Endometrial microvascular endothelial cells (primary cell): Measurements from ENCODE around the gene STOML1. TPM values are rescaled to one million over a fixed set of nuclear protein-coding genes. Genes with fewer than 3 reads are reported as not detected.
"Not testable (repeated sequence)": the region's sequence is repeated elsewhere in the genome, so short reads cannot be mapped to it uniquely, and the experiment has no call there.

ENCODE experiments used
- in situ Hi-C: cut with HindIII; loops from 2 replicates; pipeline ENCODE4 v1.10.0; 2017; ENCODE audit warnings: low sequenced_read_pairs, low pct_unique_long_range_greater_than_20kb; ENCODE audit errors: inconsistent ontology term
- total RNA-seq: library from RNA; depleted of rRNA; stranded (reverse); fragments of >200 nt; gene quantifications from one replicate; pipeline ENCODE4 v1.2.3, GENCODE V29; 2015; ENCODE audit errors: inconsistent ontology term

The STOML1 gene
- total RNA-seq, 1 donor from 2014 or later: 29.1 TPM

DNA sequence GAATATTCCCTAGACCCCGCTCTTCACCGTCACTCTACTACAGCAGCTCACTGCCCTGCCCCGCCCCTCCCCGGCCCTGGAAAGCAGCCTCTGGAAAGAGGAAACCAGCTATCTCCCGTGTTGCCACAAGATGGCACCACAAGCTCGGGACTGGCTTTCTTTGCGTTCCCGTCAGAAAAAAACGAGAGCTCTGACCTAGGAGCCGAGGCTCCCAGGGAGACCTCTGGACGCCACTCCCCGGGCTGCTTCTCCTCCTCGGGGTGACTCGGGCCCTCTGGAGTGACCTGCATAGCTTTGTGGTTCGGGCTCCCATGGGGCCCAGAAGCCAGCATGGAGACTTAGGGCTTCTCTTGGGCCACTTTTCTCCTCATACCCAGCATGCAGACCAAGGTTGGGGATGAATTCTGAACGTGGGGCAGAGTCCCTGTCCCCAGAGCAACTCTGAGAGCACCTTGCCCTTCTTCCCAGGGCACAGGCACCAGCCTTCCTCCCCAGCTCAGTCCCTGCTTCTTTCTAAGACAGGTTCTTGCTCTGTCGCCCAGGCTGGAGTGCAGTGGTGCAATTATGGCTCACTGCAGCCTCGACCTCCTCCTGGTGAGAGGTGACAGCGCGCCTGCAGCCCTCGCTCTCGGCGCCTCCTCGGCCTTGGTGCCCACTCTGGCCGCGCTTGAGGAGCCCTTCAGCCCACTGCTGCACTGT, 19.0 kb downstream of the STOML1 start:
- in situ Hi-C loops: no loop called here

GRCh38 chr15:73969151-73969759, 22.8 kb downstream of the STOML1 start:
- in situ Hi-C loops: no loop called here

DNA sequence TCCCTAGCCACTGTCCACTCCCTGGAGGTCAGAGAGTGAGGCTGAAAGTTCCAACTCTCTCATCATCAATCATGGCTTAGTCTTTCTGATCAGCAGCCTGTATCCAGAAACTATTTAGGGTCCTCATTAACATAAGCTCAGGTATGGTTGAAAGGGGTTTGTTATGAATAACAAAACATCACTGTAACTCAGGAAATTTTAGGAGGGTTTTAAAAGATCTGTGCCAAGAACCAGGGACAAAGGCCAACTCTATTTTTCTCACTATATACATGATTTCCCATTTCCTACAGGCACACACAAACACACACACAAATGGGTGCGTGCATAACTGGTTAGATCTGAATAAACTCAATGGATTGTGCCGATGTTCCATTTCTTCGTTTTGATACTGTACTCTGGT, 23.6 kb downstream of the STOML1 start:
- in situ Hi-C loops: no loop called here

DNA sequence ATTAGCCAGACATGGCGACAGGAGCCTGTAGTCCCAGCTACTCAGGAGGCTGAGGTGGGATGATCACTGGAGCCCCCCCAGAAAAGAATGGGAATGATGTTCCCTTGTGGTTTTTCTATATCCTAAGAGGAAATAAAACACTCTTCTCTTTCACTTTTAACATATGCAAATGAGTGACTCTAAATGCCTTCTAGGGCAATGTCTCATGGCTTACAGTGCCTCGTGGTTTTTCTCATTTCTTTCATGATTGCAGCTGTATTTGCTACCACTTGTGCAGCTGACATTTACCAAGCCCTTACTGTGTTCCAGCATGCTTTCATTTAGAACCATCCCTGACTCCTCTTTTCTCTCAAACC, 26.4 kb downstream of the STOML1 start:
- in situ Hi-C loops: no loop called here

DNA sequence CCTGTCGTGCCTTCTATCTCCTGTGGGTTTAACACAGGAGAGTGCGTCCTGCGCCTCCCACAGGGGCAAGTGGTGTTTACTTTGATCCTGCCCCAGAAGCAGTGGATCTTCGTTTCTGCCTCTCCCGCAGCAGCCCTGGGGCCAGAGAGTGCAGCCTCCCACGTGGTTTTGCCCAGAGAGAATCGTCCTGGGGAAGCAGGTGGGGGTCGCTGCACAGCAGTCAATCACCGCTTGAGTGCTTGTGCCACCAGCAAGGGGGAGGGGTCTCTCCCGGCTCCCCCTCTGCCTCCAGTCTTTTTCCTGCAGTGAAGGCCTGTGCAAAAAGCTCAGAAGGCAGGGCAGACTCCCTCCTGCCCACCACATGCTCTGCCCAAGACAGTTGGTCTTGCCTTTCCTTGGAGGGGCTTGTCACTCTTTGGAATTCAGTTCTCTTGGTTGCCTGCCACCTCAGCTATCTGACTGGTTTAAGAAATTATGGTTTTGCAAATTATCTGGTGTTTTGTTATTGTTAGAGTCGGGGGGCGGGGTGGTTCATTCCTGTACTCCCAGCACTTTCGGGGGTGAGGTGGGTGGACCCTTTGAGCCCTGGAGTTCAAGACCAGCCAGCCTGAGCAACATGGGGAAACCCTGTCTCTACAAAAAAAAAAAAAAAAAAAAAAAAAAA, 26.9 kb downstream of the STOML1 start:
- in situ Hi-C loops: no loop called here

DNA sequence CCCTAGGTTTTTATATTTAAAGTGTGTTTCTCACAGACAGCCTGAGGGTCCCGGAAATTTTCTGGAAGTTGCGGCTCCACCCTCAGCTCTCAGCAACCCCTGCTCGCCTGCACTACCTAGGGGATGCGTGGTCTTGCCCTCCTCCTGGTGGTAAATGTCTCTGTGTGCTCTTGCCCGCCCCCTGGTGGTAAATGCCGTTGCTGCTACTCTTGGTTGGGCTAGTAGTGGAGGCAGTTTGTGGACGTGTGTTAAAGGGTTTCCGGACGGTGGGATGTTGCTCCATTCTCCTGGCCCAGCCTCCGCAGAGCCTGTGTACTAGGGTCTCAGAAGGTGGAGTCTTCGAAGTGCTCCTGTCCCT, 27.4 kb downstream of the STOML1 start:
- in situ Hi-C loops: no loop called here

DNA sequence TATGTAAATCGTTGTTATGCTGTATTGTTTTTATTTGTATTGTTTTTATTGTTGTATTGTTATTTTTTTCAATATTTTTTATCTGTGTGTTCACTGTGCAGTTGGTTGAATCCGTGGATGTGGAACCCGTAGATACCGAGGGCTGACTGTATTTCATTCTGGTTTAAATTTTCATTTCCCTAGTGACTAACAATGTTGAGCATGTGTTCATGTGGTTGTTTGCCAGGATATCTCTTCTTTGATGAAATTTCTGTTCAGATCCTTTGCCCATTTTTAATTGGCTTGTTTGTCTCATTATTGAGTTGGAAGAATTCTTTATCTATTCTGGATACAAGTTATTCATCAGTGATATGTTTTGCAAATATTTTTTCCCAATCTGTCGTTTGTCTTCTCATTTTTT, 29.7 kb downstream of the STOML1 start:
- in situ Hi-C loops: no loop called here

DNA sequence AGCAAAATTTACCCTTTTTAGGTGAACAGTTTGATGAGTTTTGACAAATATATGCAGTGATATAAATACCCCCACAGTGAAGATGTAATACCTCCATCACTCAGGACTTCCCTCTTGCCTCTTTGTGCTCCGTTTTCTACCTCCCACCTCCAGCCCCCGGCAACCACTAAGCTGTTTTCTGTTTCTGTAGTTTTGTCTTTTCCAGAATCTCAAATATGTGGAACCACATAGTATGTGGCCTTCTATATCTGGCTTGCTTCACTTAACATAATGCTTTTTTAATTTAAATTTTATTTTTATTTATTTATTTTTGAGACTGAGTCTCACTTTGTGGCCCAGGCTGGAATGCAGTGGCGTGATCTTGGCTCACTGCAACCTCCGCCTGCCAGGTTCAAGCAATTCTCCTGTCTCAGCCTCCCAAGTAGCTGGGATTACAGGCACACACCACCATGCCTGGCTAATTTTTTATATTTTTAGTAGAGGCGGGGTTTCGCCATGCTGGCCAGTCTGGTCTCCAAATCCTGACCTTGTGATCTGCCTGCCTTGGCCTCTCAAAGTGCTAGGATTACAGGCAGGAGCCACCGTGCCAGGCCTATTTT, 31.5 kb downstream of the STOML1 start:
- in situ Hi-C loops: not testable (repeated sequence)

- in situ Hi-C loops: no loop called here
These were observed 32.3 kb downstream of the STOML1 start for GRCh38 chr15:73959801-73960200.

DNA sequence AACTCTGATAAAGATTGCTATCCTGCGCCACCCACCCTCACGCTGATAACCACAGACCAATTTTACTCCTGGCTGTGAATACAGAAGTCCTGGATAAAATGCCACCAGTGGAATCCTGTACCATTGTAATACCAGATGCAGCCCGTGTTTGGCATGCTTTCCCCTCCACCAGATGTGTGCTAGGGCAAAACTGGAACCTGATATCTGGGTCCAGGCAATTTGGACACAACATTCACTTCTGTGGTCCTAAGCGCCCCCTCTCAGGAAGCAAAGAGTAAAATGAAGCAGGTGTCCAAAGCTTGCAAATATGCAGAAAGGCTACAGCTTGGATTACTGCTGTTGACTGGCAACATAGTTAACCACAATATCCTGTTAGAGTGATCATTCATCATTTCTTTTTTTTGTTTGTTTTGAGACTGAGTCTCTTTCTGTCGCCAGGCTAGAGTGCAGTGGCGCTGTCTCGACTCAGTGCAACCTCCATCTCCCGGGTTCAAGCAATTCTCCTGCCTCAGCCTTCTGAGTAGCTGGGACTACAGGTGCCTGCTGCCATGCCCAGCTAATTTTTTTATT, 33.0 kb downstream of the STOML1 start:
- in situ Hi-C loops: no loop called here

DNA sequence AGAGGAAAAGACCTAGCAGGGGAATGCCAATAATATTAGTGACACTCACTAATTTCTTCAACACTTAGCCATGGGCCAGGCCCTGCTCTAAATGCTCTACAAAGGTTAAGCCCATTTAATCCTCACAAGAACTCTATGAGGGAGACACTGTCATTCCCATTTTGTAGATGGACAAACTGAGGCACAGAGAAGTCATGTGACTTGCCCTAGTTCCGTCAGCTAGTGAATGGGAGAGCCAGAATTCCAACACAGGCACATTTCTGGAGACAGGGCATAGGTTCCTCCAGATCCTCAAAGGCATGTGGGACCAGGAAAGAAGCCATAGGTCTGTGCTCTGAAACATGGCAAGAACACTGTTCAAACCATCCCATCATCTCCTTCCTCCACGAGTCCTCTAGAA, 34.3 kb downstream of the STOML1 start:
- in situ Hi-C loops: no loop called here

DNA sequence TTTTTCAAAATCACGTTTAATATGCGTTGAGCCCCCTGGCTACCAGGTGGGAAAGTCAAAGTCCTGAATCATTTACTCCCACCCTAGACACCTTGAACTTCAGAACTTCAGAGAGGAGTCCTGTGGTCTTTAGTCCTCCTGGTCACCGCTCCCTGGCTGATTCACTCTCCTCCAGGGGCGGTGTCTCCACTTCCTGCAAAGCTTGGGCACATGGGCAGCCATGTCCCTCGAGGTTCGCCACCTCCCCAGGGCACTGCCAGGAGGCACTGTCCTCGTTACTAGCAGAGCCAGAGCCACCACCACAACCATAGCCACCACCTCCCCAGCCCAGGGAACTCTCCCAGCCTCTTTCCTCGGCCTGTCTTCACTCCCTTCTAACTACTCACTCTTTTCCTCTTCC, 34.8 kb downstream of the STOML1 start:
- in situ Hi-C loops: no loop called here

DNA sequence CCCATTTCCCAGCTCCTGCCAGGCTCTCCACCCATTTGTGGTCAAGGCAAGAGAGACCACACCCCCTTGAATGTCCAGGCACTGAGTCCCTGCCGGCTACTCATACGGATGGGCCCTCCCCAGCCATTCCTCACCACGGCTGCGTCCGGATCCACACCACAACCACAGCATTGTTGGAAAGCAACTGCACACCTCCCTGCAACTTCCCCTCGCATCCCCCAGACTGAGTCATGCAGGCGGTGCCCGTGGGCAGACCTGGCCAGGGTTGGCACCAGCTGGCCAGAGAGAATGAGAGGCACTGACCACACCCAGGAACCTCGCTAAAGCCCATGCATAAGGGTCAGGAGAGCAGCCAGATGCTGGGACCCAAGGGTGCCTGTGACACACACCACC, 35.4 kb downstream of the STOML1 start:
- in situ Hi-C loops: no loop called here

DNA sequence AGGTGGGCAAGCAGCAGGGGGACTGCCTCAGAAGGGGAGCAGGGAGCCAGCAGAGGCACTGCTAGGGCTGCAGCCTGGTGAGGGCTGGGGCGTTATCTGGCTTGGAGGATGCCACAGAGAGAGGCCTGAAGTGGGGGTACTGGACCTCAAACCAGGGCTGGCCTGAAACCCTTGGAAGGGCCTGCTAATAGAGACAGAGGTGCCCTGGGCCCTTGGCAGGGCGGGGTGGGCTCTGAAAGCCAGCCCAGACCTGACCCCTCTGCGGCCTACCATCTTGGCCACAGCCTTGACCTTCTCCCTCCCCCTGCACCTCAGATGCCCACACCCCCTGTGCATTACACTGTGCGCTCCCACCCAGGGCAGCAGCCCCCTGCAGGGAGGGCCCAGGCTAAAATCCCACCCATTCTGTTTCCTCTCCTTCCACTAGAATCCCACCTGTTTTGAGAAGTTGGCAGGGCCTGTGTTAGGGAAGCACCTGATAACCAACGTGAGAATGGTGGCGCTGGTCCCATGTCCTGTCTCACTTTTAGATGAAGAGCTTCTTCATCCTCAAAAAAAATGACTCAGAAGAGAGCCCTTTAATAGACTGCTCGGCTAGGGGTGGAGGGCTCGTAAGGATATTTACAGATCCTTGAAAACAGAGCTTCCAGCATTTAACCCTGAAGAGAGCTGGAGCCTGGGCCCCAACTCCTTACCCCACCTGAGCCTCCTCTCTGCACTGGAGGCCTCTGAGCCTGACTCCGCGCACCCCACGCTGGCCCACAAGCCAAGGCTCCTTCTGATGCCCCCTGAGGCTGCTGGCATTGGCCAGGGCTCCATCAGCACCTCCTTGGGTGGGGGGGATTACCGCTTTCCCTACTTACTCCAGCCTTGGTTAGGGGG, 36.0 kb downstream of the STOML1 start:
- in situ Hi-C loops: no loop called here

DNA sequence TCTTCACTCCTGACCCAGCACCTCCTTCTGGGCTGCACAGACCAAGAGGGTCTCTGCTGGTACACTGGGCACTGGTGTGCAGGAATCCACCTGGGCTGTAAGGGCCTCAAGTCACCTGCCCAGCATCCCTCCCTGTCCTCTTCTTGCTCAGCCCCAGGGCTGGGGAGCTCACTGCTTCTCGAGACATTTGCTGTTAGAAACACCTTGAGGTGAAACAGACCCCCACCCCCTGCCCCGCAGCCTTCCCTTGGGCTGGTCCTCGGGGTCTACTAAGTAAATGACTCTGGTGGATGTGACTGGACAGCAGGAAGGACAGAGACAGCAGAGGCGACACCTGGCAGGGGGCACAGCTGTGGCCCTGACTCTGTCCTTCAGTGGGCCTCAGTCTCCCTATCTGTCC, 36.8 kb downstream of the STOML1 start:
- in situ Hi-C loops: no loop called here

DNA sequence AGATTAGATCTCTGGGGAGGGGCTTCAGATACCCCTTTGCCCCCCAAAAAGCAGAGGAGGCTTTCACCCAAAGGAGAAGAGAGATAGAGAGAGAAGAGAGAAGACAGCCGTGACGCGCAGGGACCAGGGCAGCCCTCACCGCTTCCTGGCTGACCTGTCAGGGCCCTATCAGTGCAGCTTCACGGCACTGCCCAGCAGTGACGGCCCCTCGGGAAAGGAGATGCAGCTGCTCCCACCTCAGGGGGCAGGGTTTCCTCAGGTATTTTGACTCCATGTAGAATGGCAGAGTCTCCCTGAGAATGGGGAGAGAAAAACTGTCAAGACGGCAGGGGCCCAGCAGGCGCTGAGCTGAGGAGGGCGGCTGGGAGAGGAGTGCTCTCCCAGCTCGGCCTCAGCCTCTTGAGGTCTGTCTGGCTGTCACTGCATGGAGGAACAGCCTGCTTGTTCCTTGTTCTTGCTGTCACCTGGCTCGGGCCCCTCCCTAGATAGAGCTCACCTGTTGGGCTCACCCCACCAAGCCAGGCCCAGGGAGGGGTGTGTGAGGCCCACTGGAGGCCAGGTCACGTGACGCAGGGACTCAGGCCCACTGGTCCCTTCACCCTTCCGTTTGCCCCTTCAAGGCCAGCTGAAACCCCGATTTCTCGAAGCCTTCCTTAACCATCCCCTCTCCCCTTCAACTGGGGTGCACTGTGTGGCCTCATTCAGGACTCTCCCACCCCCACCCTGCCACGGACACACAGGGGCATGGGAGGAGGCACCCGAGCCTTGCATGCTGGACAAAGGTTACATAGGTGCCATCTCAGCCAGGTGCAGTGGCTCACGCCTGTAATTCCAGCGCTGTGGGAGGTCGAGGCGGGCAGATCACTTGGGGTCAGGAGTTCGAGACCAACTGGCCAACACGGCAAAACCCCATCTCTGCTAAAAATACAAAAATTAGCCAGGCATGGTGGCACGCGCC, 37.6 kb downstream of the STOML1 start:
- in situ Hi-C loops: no loop called here

DNA sequence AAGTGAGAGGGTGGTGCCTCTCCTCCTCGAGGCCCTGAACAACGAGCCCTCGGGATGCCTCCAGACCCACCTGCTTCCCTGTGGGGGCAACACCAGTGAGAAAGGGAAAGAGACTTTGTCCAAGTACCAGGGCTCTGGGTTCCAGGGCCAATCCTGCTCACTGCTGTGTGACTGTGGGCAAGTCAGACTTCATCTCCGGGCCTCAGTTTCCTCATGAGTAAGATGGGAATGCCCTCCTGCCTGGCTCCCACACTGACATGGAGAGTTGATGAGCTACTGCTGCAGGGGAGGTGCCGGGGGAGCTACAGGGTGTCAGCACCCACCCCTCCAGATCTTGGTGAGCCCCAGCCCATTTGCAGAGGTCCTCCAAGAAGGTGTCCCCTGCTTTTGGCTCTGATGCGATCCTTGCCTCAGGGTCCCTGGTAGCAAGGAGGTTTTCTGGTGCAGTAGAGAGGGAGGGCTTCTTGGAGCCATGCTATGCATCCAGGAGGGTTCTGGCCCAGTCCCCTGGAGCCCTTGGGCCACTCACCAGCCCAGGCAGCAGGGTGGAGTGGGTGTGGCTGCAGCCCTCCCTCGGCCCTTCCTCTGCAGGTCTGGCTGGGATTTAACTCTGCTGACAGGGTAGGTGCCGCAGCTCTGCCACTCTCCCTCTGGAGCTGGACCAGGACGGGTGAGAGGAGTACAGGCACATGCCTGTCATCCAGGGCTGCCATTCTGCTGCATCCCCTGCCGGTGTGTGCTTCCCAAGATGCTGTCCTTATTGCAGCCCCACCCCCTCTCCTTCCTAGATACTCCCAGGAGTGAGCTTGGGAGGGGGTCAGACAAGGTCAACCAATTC, 39.0 kb downstream of the STOML1 start:
- in situ Hi-C loops: no loop called here
